ENCODE measurements around the gene TMCC3.

DNA sequence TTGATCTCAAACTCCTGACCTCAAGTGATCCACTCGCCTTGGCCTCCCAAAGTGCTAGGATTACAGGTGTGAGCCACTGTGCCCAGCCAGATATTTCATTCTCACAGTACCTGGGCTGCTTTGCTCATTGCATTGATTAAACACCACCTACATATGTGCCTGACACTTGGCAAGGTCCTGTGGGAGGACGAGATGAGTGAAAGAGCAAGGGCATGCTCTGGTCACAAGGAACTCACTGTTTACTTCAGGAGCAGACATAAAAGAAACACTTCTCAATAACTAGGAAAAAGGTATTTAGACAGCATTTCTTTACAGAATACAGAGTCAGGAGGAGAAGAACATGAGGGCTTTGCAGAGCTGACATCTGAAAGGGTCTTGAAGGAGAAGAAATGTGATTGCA, 91.7 kb downstream of the TMCC3 start:
- TF ChIP-seq CTCF (optimal IDR thresholded peaks at IDR 0.05 in 1 of 3, IDR thresholded peaks at IDR 0.05 in 1 of 3, conservative IDR thresholded peaks at IDR 0.05 in 1 of 3; ENCODE audit: extremely low read depth in 1 of 3, insufficient read depth in 2 of 3, low read length in 3 of 3) (no peak), EZH2 (IDR thresholded peaks at IDR 0.05; ENCODE audit: low read length) (no peak)

All from keratinocyte (primary cell).